Measurements from ENCODE around the gene NUMA1.

Gene NUMA1

GRCh38 chr11:72061739-72062396 lies 18.5 kb downstream of the NUMA1 start:
- DNase-seq, result peak; percentile 21

DNA sequence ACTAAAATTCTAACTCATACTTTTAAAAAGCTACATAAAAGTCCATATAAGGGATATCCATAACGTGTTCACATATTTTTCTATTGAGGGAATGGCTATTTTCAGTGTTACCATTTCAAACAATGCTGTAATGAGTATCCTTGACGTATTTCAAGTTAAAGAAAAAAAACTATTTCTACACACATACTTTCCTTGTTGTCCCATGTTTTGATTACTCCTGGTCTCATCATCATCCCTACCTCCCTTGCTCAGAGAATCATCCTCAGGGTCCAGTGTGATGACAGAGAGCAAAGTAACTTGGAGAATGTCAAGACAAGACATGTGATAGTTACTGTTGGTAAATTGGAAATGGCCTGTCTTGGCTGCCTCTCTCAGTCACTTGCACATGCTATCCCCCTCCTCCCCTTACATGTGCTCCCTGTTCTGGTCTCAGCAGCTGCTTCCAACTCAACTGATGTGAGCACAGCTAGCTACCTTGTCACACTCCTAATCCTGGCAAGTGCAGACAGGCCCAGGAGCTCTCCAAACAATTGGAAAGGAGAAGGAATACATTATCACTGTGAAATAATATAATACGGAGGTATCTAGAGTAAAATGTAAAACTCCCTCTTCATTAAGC lies 21.8 kb downstream of the NUMA1 start:
- DNase-seq, result no peak

DNA sequence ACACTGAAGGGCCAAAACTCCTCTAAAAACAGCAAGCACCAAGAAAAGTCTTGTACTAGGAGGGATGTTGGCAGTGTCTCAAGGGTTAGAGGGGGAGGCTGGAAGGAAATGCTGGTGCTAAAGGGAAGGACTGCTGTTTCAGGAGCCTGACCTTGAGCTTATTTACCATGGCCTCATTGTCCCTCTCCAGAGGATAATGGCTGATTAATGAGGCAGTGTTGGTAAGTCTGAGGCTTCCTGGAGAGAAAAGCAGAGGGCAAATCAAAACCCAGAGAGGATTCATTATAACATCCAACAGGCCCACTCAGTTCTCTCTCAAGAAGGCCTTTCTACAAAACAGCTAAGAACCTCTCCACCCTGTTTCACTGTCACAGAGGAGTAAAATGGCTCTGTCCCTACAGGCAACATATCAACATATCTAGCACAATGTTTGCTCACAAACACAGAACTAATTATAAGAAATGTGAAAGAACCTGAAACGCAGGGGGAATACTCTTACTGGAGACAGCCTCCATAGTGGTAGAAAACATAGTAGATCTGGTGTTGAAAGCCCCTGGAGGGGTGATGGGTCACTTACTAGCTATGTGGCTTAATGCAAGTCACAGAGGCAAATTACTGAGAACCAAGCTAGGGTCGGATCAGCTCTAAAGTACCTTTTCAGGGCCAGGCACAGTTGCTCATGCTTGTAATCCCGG lies 31.4 kb downstream of the NUMA1 start:
- no peak for DNase-seq

DNA sequence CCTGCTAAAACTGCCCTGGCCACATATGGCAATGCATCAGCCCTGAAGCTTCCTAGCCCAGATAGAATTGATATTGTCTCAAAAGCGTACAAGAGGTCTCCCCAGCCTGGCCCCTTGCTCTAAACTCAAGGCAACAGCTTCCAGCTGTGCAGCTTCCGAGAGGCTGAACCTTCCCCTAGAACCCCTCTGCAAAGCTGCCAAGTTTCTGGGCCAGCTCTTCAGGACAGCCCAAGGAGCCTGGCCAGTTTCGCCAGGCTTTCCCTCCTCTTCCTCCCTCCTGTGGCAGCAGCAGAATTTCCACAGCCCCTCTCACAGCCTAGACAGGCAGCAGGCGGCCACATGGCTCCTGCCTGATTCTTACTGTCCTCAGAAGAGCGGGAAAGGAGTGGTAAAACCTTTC lies 34.5 kb downstream of the NUMA1 start:
- DNase-seq, result no peak

DNA sequence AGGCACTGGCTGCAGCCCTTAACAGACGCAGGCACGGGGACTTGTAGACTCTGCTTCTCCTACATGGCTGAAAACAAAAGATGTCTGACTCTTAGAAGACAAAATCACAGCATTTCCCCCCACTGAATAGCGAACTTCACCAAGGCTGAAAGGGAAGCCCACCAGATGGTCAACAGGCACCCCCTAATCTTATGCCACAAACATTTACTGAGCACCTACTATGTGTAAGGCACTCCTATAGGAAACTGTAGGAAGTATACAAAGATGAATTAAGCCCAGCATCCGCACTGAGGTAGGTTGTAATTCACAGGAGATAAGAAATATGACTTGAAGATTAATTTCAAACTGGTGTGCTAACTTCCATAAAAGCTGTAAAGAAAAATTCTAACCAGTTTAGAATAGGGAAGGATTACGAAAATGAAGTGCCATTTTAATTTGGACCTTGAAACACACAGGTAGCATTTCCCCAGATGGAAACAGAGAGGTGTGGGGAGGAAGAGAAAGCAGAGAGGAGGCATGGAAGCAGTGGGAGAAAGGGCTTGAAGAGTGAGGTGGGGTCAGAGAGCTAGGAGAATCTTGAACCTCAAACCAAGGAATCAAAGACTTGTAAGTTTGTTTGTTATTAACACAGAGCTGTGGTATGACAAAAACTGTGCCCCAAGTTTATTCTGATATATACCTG lies 38.1 kb downstream of the NUMA1 start:
- DNase-seq, result no peak

DNA sequence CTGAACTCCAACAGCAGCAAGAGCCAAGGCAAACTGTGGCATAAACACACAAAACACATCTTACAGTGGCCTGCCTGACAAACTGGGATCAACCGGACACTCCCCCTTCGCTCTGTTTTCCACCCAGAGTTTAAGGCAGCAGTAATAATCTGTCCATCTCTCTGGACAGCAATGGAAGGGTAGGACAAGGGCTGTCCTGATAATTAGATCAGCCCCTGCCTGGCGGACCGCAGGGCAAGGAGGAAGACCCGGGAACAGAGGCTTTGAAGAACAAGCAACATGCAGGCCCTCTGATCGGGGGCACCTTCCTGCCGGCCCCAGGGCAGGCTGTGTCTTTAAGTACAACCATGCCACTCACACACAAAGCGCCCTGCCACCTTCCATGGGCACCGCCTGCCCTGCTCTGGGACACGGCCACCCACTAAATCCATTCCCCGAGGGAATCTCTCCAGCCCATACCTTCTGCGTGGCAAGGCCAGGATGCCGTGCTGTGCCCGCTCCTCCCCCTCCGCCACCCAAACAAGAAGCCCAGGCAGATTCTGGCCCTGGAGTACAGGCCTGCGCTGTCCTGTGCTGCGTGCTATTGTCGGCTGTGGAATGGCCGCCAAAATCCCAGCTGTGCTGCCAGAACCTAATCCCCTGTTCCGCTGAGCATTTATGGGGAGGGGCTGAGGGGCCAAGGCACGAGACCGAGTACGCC lies 38.8 kb downstream of the NUMA1 start:
- DNase-seq, result no peak

DNA sequence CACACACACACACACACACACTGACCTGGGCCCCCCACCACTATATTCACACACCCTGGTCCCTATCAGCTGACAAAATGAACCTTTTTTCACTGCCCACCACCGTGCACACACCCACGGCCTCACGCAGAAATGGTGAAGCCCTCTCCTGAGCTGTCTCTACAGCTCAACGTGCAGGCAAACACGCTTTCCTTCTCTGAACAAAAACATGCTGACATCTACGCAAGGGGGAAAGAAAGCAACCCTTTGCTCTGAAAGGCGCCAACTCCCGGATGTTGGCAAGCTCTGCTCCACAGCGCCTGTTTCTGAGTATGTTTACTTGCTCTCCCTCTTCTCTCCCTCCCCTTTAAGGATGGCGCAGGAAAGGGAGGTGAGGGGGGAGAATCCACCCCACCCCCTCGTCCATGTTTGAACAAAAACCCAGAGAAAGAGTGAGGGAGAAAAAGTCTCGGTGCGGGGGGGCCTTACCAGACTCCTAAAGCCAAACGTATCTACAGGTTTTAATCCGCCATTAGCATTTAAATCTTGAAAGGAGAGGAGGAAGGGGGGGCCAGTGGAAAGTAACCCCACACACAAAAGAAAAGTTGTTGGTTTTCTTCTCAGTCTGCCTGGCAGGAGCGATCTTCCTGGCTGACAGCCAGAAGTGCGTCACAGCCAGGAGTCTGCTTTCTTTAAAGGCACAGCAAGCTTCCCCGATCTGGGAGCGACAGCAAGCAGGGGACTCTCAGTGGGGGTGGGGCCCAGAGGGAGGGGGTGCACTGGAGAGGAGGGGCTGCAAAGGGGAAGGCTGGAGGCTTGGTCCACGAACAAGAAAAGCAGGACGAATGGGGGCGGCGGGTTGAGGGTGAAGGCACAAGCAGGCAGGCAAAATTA lies 39.6 kb downstream of the NUMA1 start:
- DNase-seq, result peak; percentile 73

DNA sequence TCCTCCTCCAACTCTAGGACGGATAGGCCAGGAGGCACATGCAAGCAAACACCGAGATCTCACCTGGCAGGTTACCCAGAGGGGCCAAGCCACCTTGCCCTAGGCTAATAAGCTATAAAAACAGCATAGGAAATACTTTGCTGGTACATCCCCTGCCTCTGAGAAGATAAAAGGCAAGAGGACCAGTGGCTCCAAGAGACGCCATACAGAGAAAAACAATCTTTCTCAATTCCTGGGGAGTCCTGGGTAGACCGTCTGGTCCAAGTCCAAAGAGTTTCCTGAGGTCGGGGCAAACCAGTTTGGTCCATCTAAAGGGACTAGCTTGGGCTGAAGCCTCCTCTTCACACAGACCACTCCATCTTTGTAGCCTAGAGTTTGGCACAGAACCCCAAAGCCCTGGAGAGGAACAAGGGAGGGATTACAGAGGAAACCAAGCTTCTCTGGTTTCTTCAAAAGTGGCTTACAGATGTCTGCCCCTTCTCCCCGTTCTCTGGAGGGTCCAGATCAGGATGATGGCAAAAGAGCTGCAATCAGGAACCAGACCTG lies 40.4 kb downstream of the NUMA1 start:
- no peak for DNase-seq

- DNase-seq, result no peak
Measured at GRCh38 chr11:72039031-72039855, 41.1 kb downstream of the NUMA1 start.

GRCh38 chr11:72038491-72038890 lies 41.9 kb downstream of the NUMA1 start:
- DNase-seq, result no peak

GRCh38 chr11:72037554-72038311 lies 42.6 kb downstream of the NUMA1 start:
- no peak for DNase-seq

GRCh38 chr11:72036687-72037086 lies 43.7 kb downstream of the NUMA1 start:
- no peak for DNase-seq

GRCh38 chr11:72030472-72031045 lies 49.8 kb downstream of the NUMA1 start:
- DNase-seq, result no peak

- DNase-seq, result no peak
Measured at GRCh38 chr11:72026090-72026489, 54.3 kb downstream of the NUMA1 start.

DNA sequence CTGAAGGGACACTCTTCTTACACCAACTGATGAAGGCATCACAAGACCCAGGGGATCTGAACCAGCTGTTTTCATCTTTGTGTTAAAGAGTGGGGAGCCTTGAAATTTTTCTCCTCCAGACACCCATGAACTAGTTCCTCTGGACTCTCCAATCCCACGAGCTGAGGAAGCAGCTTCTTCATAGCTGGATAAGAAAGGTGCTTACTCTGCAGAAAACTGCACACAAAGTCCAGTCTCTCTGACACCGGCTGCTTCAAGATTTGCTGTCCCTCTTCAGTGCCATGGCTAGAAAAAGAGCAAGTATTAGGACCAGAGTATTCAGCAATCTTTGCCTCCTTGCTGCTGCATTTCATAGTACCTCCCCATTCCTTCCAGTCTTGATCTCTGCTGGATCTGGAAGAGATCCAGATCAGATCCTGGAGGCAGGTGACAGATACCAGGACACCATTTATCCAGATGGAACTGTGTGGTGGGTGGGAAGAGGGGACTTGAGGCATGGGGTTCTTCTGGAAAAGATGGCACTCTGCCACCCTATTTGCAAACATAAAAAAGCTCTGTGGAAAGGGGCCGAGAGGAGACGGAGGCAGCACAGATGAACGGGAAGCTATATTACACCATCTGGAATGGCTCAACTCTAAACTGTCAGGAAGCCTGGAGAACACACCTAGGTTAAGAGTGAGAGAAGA lies 56.1 kb downstream of the NUMA1 start:
- no peak for DNase-seq

DNA sequence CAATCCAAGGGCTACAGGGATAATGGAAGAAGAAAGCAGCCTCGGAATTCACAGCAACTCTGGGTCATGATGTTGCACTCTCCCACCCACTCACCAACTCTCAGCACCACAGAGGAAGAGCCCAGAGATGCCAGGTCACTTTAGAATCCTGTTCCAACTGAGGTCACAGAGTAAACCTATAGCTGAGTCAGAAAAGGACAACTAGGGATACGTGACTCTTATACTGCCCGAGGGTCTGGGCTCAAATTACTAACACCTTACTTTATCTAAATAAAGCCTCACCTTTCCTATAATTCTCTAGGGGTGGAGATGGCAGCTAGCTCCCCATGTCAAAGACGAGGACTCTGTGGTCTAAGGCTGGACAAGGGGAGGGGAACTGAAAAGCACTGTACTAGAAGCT lies 57.0 kb downstream of the NUMA1 start:
- no peak for DNase-seq

- DNase-seq, result no peak
Measured at GRCh38 chr11:72018171-72018570, 62.2 kb downstream of the NUMA1 start.

GRCh38 chr11:72015511-72016061 lies 64.8 kb downstream of the NUMA1 start:
- DNase-seq, result no peak
